H9 (cell line): ENCODE data around the gene CYP2J2. TPM values are rescaled to one million over a fixed set of nuclear protein-coding genes. Genes with fewer than 3 reads are reported as not detected.

Experiments
- DNase-seq: peaks from one replicate; pipeline ENCODE4 v3.0.0-alpha.2; 2017
- H2AFZ ChIP-seq: one replicate; pipeline ENCODE4 v1.6.1; 2013; ENCODE audit warnings: mild to moderate bottlenecking, low read length, control low read depth, moderate library complexity
- H2AK5ac ChIP-seq: 2 replicates; pipeline ENCODE4 v1.6.1; 2013; ENCODE audit warnings: low read length, control low read depth, mixed read lengths; ENCODE audit not compliant: insufficient read length
- H2BK120ac ChIP-seq: one replicate; pipeline ENCODE4 v1.6.1; 2013; ENCODE audit warnings: low read depth, mild to moderate bottlenecking, low read length, control low read depth, inconsistent platforms; ENCODE audit not compliant: poor library complexity, severe bottlenecking
- H2BK12ac ChIP-seq: 2 replicates; pipeline ENCODE4 v1.6.1; 2013; ENCODE audit warnings: low read length, control low read depth, mixed read lengths, low read depth; ENCODE audit not compliant: insufficient read length
- H2BK15ac ChIP-seq: 2 replicates; pipeline ENCODE4 v1.6.1; 2013; ENCODE audit warnings: low read depth, low read length, control low read depth
- H2BK20ac ChIP-seq: one replicate; pipeline ENCODE4 v1.6.1; 2013; ENCODE audit warnings: low read depth, mild to moderate bottlenecking, low read length, control low read depth, inconsistent platforms; ENCODE audit not compliant: poor library complexity, severe bottlenecking
- H2BK5ac ChIP-seq: 2 replicates; pipeline ENCODE4 v1.6.1; 2013; ENCODE audit warnings: low read length, control low read depth, mixed read lengths; ENCODE audit not compliant: insufficient read length
- H3K14ac ChIP-seq: 2 replicates; pipeline ENCODE4 v1.6.1; 2013; ENCODE audit warnings: low read length, control low read depth; ENCODE audit not compliant: insufficient read depth
- H3K18ac ChIP-seq: 2 replicates; pipeline ENCODE4 v1.6.1; 2013; ENCODE audit warnings: low read depth, mild to moderate bottlenecking, mixed read lengths, low read length, control low read depth; ENCODE audit not compliant: insufficient read length
- H3K23ac ChIP-seq: 2 replicates; pipeline ENCODE4 v1.6.1; 2013; ENCODE audit warnings: low read length, control low read depth, mixed read lengths, low read depth; ENCODE audit not compliant: insufficient read length
- H3K23me2 ChIP-seq: 2 replicates; pipeline ENCODE4 v1.6.1; 2013; ENCODE audit warnings: low read depth, mild to moderate bottlenecking, mixed read lengths, low read length, control low read depth; ENCODE audit not compliant: insufficient read length, poor library complexity, severe bottlenecking
- H3K27ac ChIP-seq: 2 replicates; pipeline ENCODE4 v1.5.1; 2013; ENCODE audit warnings: low read length, control low read depth, mixed read lengths, low read depth; ENCODE audit not compliant: insufficient read length
- H3K27me3 ChIP-seq: 2 replicates; pipeline ENCODE4 v1.6.1; 2013; ENCODE audit warnings: low read length, control low read depth, inconsistent platforms; ENCODE audit not compliant: insufficient read depth
- H3K4ac ChIP-seq: 2 replicates; pipeline ENCODE4 v1.6.1; 2013; ENCODE audit warnings: low read depth, mild to moderate bottlenecking, control low read depth, inconsistent platforms, low read length, moderate library complexity
- H3K4me1 ChIP-seq: 2 replicates; pipeline ENCODE4 v1.6.1; 2013; ENCODE audit warnings: low read length, control low read depth, inconsistent platforms; ENCODE audit not compliant: insufficient read depth
- H3K4me2 ChIP-seq: 2 replicates; pipeline ENCODE4 v1.6.1; 2013; ENCODE audit warnings: low read length, control low read depth, mixed read lengths; ENCODE audit not compliant: insufficient read length, insufficient read depth
- H3K56ac ChIP-seq: 2 replicates; pipeline ENCODE4 v1.6.1; 2013; ENCODE audit warnings: low read depth, mild to moderate bottlenecking, mixed read lengths, low read length, control low read depth; ENCODE audit not compliant: insufficient read length
- H3K79me1 ChIP-seq: 2 replicates; pipeline ENCODE4 v1.6.1; 2013; ENCODE audit warnings: low read depth, mild to moderate bottlenecking, moderate library complexity, low read length, control low read depth, inconsistent platforms; ENCODE audit not compliant: insufficient read depth, poor library complexity, severe bottlenecking
- H3K79me2 ChIP-seq: 2 replicates; pipeline ENCODE4 v1.6.1; 2013; ENCODE audit warnings: low read length, control low read depth, inconsistent platforms; ENCODE audit not compliant: insufficient read depth
- H3K9ac ChIP-seq: 2 replicates; pipeline ENCODE4 v1.6.1; 2013; ENCODE audit warnings: low read length, control low read depth, mixed read lengths; ENCODE audit not compliant: insufficient read length; ENCODE audit errors: extremely low read depth
- H3K9me3 ChIP-seq: one replicate; pipeline ENCODE4 v1.6.1; 2013; ENCODE audit warnings: low read depth, low read length, inconsistent platforms; ENCODE audit not compliant: control insufficient read depth
- H3T11ph ChIP-seq: one replicate; pipeline ENCODE4 v1.6.1; 2013; ENCODE audit warnings: mild to moderate bottlenecking, low read length, control low read depth, inconsistent platforms
- H4K20me1 ChIP-seq: one replicate; pipeline ENCODE4 v1.6.1; 2013; ENCODE audit not compliant: control insufficient read depth, insufficient read length, insufficient read depth
- H4K5ac ChIP-seq: 2 replicates; pipeline ENCODE4 v1.6.1; 2013; ENCODE audit warnings: low read depth, mild to moderate bottlenecking, mixed read lengths, low read length, control low read depth; ENCODE audit not compliant: insufficient read length
- H4K8ac ChIP-seq: replicated peaks from 2 replicates; pipeline ENCODE4 v1.6.1; 2013; ENCODE audit warnings: low read length, control low read depth, mixed read lengths, low read depth; ENCODE audit not compliant: insufficient read length
- H4K91ac ChIP-seq: 2 replicates; pipeline ENCODE4 v1.6.1; 2013; ENCODE audit warnings: low read depth, mild to moderate bottlenecking, moderate library complexity, mixed read lengths, low read length, control low read depth; ENCODE audit not compliant: insufficient read length
- H3K27ac Mint-ChIP-seq, 3 experiments: 2 replicates in 2 of 3; 3 replicates in 1 of 3; pipeline ENCODE4 v1.8.0; 2020 to 2021; ENCODE audit warnings: mixed read lengths in 3 of 3, mild to moderate bottlenecking in 1 of 3, moderate library complexity in 1 of 3
- H3K27me3 Mint-ChIP-seq: 2 replicates; pipeline ENCODE4 v1.8.0; 2021; ENCODE audit warnings: low read depth, mild to moderate bottlenecking, moderate library complexity, mixed read lengths
- H3K36me3 Mint-ChIP-seq, 3 experiments: 2 replicates in 2 of 3; 3 replicates in 1 of 3; pipeline ENCODE4 v1.8.0; 2020 to 2021; ENCODE audit warnings: low read depth in 3 of 3, mixed read lengths in 3 of 3; ENCODE audit not compliant: insufficient read depth in 1 of 3
- H3K4me1 Mint-ChIP-seq, 2 experiments: 2 replicates each; pipeline ENCODE4 v1.8.0; 2020; ENCODE audit warnings: mixed read lengths in 2 of 2
- H3K4me3 Mint-ChIP-seq, 2 experiments: 2 replicates in 1 of 2; 3 replicates in 1 of 2; pipeline ENCODE4 v1.8.0; 2020 to 2021; ENCODE audit warnings: mild to moderate bottlenecking in 2 of 2, mixed read lengths in 2 of 2, moderate library complexity in 1 of 2
- H3K9me3 Mint-ChIP-seq, 2 experiments: 2 replicates in 1 of 2; 3 replicates in 1 of 2; pipeline ENCODE4 v1.8.0; 2020; ENCODE audit warnings: mild to moderate bottlenecking in 2 of 2, mixed read lengths in 2 of 2, moderate library complexity in 1 of 2
- WGBS: extraction: QIAGEN DNeasy Blood & Tissue Kit; methylation state at CpG from one replicate; pipeline ENCODE4 v1.1.7; 2013; ENCODE audit warnings: missing lambda C conversion rate, low lambda C conversion rate, mixed read lengths; ENCODE audit not compliant: insufficient read length; ENCODE audit errors: extremely low coverage; 5-methylcytosine and 5-hydroxymethylcytosine counted together
- total RNA-seq: library from RNA; stranded (reverse); gene quantifications from 2 replicates; pipeline ENCODE4 v1.2.1, GENCODE V29; 2021
- TF ChIP-seq, protein P1 (sequence below): fragments of 200-600 bp; sonication (generic); conservative IDR thresholded peaks from 3 replicates; pipeline ENCODE4 v1.8.0; 2021; ENCODE audit warnings: antibody characterized with exemption, mild to moderate bottlenecking

The CYP2J2 gene
- total RNA-seq, 1 experiment from 2014 or later, result 0.57 TPM

DNA sequence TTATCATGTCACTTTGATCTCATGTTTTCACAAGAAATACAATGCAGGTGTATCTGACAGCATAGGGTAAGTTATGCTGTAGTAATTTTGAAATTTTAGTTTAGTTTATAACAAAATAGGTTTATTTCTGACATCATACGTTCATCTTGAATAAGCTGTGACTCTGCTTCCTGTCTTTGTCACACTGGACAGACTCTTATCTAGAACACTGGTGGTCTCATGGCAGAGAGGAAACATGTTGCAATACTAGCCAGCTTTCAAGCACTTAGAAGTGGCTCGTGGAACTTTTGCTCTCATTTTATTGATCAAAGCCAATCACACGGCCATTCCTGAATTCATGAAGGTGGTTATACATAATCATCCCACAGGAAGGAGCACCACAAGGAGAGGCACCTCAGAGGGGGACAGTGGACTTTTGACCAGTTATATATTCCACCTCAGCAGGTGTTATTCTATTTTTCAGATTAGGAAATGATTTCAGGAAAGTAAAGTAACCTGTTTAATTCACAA is 46.5 kb downstream of the CYP2J2 start:
- no peaks in the 10 kb centered on the region for H4K20me1 ChIP-seq
- H2BK120ac ChIP-seq, result no peak overlapping the region
- no peak overlapping the region for H2BK12ac ChIP-seq
- H2AFZ ChIP-seq, result no peak overlapping the region
- no peak overlapping the region for H2BK5ac ChIP-seq
- no peaks in the 10 kb centered on the region for H3K23me2 ChIP-seq
- H3K4ac ChIP-seq, result no peak overlapping the region
- no peak overlapping the region for H3K18ac ChIP-seq
- WGBS, result no CpG with 5 or more reads among the region's 3 CpGs
- H3K27ac ChIP-seq, result no peak overlapping the region
- no peaks in the 10 kb centered on the region for H3K79me1 ChIP-seq
- TF ChIP-seq, protein P1, sequence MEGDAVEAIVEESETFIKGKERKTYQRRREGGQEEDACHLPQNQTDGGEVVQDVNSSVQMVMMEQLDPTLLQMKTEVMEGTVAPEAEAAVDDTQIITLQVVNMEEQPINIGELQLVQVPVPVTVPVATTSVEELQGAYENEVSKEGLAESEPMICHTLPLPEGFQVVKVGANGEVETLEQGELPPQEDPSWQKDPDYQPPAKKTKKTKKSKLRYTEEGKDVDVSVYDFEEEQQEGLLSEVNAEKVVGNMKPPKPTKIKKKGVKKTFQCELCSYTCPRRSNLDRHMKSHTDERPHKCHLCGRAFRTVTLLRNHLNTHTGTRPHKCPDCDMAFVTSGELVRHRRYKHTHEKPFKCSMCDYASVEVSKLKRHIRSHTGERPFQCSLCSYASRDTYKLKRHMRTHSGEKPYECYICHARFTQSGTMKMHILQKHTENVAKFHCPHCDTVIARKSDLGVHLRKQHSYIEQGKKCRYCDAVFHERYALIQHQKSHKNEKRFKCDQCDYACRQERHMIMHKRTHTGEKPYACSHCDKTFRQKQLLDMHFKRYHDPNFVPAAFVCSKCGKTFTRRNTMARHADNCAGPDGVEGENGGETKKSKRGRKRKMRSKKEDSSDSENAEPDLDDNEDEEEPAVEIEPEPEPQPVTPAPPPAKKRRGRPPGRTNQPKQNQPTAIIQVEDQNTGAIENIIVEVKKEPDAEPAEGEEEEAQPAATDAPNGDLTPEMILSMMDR, result no peak
- no peak overlapping the region for H2BK15ac ChIP-seq
- DNase-seq, result no peak
- Mint-ChIP-seq H3K9me3 (peaks cover 2 to 3% of the 10 kb centered on the region in 2 experiments; a peak in 2 of 5 replicates), H3K27me3 (no peaks in the 10 kb centered on the region), H3K4me1 (no peaks in the 10 kb centered on the region), H3K4me3 (no peak overlapping the region), H3K36me3 (no peaks in the 10 kb centered on the region), H3K27ac (no peak overlapping the region)
- no peaks in the 10 kb centered on the region for H3K27me3 ChIP-seq
- no peak overlapping the region for H4K91ac ChIP-seq
- H4K5ac ChIP-seq, result no peak overlapping the region
- no peak overlapping the region for H4K8ac ChIP-seq
- no peak overlapping the region for H3K9ac ChIP-seq
- H3K9me3 ChIP-seq, result no peaks in the 10 kb centered on the region
- no peak overlapping the region for H2AK5ac ChIP-seq
- H3K14ac ChIP-seq, result no peak overlapping the region
- no peak overlapping the region for H3K56ac ChIP-seq
- H3K4me1 ChIP-seq, result no peaks in the 10 kb centered on the region
- no peak overlapping the region for H2BK20ac ChIP-seq
- no peak overlapping the region for H3T11ph ChIP-seq
- H3K23ac ChIP-seq, result no peak overlapping the region
- no peaks in the 10 kb centered on the region for H3K79me2 ChIP-seq
- no peak overlapping the region for H3K4me2 ChIP-seq
